OCI-LY1 (cell line): Measurements from ENCODE around the gene CBLN1.

Source experiments
- CTCF ChIP-seq: fragments of 200-600 bp; sonication (generic), shearing (Covaris generic); IDR thresholded peaks from 2 replicates; pipeline ENCODE4 v1.5.1; 2017; ENCODE audit warnings: mild to moderate bottlenecking, antibody characterized with exemption, low read length, moderate library complexity, mixed read lengths
- EZH2 ChIP-seq: fragments of 200-600 bp; sonication (generic), shearing (Covaris generic); IDR thresholded peaks from 2 replicates; pipeline ENCODE4 v1.8.0; 2017; ENCODE audit warnings: borderline replicate concordance, mixed run types, mild to moderate bottlenecking, antibody characterized with exemption, low read length, moderate library complexity, mixed read lengths

- TF ChIP-seq CTCF (no peak), EZH2 (no peak)
Measured at GRCh38 chr16:49281843-49282642, 405 bp upstream of the CBLN1 start.
